ENCODE results near the gene CHAT. TPM values are rescaled to one million over a fixed set of nuclear protein-coding genes. Genes with fewer than 3 reads are reported as not detected.

Gene CHAT
- total RNA-seq, 2 donors from 2014 or later, result 0.26 TPM; not detected in 1

- Histone ChIP-seq H3K4me1 (no peaks in the 10 kb centered on the region), H3K4me3 (no peak overlapping the region), H3K36me3 (replicated peaks in 1 of 2; ENCODE audit: insufficient read depth in 1 of 2, low read depth in 2 of 2) (no peaks in the 10 kb centered on the region), H3K27me3 (no peaks in the 10 kb centered on the region), H3K9me3 (no peaks in the 10 kb centered on the region), H3K27ac (no peak overlapping the region)
- DNase-seq, result no peak
- no peak for ATAC-seq
- intact Hi-C loops (cut with DNase I), result no loop called here
- 85 to 92% methylated on average over 2 to 5 of the region's 5 CpGs for WGBS, 2 donors
- TF ChIP-seq POLR2A (IDR thresholded peaks at IDR 0.05), result no peak
- TF ChIP-seq CTCF (IDR thresholded peaks at IDR 0.05), result no peak
Measured at GRCh38 chr10:49643241-49644034, 29.6 kb downstream of the CHAT start.

GRCh38 chr10:49644035-49644646 lies 30.3 kb downstream of the CHAT start:
- ATAC-seq, result no peak
- DNase-seq, result no peak
- no peak overlapping the region for H3K4me3 ChIP-seq
- TF ChIP-seq POLR2A (IDR thresholded peaks at IDR 0.05) (no peak), CTCF (IDR thresholded peaks at IDR 0.05) (no peak)
- no peaks in the 10 kb centered on the region for H3K9me3 ChIP-seq
- no peak overlapping the region for H3K27ac ChIP-seq
- WGBS, 2 donors, result 56% methylated on average over 6 to 7 of the region's 7 CpGs
- no peaks in the 10 kb centered on the region for H3K27me3 ChIP-seq
- intact Hi-C loops (cut with DNase I), result no loop called here
- no peaks in the 10 kb centered on the region for H3K4me1 ChIP-seq
- H3K36me3 ChIP-seq (replicated peaks in 1 of 2; ENCODE audit: insufficient read depth in 1 of 2, low read depth in 2 of 2), result no peaks in the 10 kb centered on the region

- Histone ChIP-seq H3K27me3 (no peaks in the 10 kb centered on the region), H3K9me3 (no peaks in the 10 kb centered on the region), H3K36me3 (replicated peaks in 1 of 2; ENCODE audit: insufficient read depth in 1 of 2, low read depth in 2 of 2) (no peaks in the 10 kb centered on the region), H3K4me3 (no peak overlapping the region), H3K27ac (no peak overlapping the region), H3K4me1 (no peaks in the 10 kb centered on the region)
- TF ChIP-seq POLR2A (IDR thresholded peaks at IDR 0.05) (no peak), CTCF (IDR thresholded peaks at IDR 0.05) (no peak)
- DNase-seq (no peak), ATAC-seq (no peak)
- 48% methylated on average over 7 to 8 of the region's 8 CpGs for WGBS, 2 donors
- intact Hi-C loops (cut with DNase I), result no loop called here
Measured at GRCh38 chr10:49645417-49645816, 31.6 kb downstream of the CHAT start.

GRCh38 chr10:49645871-49646870 lies 32.3 kb downstream of the CHAT start:
- Histone ChIP-seq H3K4me3 (no peak overlapping the region), H3K36me3 (replicated peaks in 1 of 2; ENCODE audit: insufficient read depth in 1 of 2, low read depth in 2 of 2) (no peaks in the 10 kb centered on the region), H3K4me1 (no peaks in the 10 kb centered on the region), H3K9me3 (no peaks in the 10 kb centered on the region), H3K27ac (no peak overlapping the region), H3K27me3 (no peaks in the 10 kb centered on the region)
- no peak for TF ChIP-seq CTCF (IDR thresholded peaks at IDR 0.05)
- no peak for TF ChIP-seq POLR2A (IDR thresholded peaks at IDR 0.05)
- 46 to 72% methylated on average over 3 to 21 of the region's 22 CpGs for WGBS, 2 donors
- intact Hi-C loops (cut with DNase I), result no loop called here
- DNase-seq (no peak), ATAC-seq (no peak)

All from body of pancreas (tissue), 4 donors.